Adrenal gland (tissue), 12 donors: ENCODE data around the gene URB2. TPM values are rescaled to one million over a fixed set of nuclear protein-coding genes. Genes with fewer than 3 reads are reported as not detected.

Experiments used
- DNase-seq, 7 donors: peaks; one replicate each; pipeline ENCODE4 v3.0.0-alpha.2; 2019 to 2020
- H3K27ac ChIP-seq, 5 donors: fragments of 200-600 bp; sonication (generic) in 4 of 5; 1 replicate in 3 of 5; 2 replicates in 2 of 5; pipeline versions ENCODE4 v1.5.1 to v1.8.0; 2016 to 2020; ENCODE audit warnings: mild to moderate bottlenecking in 1 of 5
- H3K27me3 ChIP-seq: fragments of 200-600 bp; 2 replicates; pipeline ENCODE4 v1.8.0; 2021
- H3K36me3 ChIP-seq, 2 donors: fragments of 200-600 bp; replicated peaks in 1 of 2; 1 replicate in 1 of 2; 2 replicates in 1 of 2; pipeline versions ENCODE4 v1.5.1 to v1.8.0; 2018 to 2022
- H3K4me1 ChIP-seq, 2 donors: fragments of 200-600 bp; replicated peaks in 1 of 2; 1 replicate in 1 of 2; 2 replicates in 1 of 2; pipeline versions ENCODE4 v1.5.1 to v1.8.0; 2018 to 2021
- H3K4me3 ChIP-seq, 4 donors: fragments of 200-600 bp; sonication (generic) in 3 of 4; one replicate each; pipeline ENCODE4 v1.5.1; 2016 to 2018
- H3K9me3 ChIP-seq, 3 donors: fragments of 200-600 bp; sonication (generic) in 1 of 3; replicated peaks in 1 of 3; 1 replicate in 2 of 3; 2 replicates in 1 of 3; pipeline versions ENCODE4 v1.5.1 to v1.8.0; 2016 to 2021
- POLR2A ChIP-seq, 2 donors: fragments of 450-650 bp; IDR thresholded peaks; one replicate each; pipeline ENCODE4 v1.6.1; 2017; ENCODE audit warnings: antibody characterized with exemption in 2 of 2, mild to moderate bottlenecking in 2 of 2, moderate library complexity in 1 of 2
- WGBS, 4 donors: extraction: QIAGEN DNeasy Blood & Tissue Kit in 2 of 4; methylation state at CpG; one replicate each; pipeline versions ENCODE4 v1.1.5 to v1.1.7; 2013 to 2017; 5-methylcytosine and 5-hydroxymethylcytosine counted together
- intact Hi-C, 2 donors: fragments of 100-400 bp; cut with DNase I; formaldehyde crosslinking; loops; one replicate each; pipeline versions ENCODE4 v1.14.1 to v1.15.0; 2022 to 2023
- polyA plus RNA-seq, 3 donors: library from polyadenylated mRNA; stranded (reverse); fragments of 200-250 nt in 2 of 3; fragments of 350-450 nt in 1 of 3; fragmentation: Illumina TruSeq in 1 of 3; extraction: RNeasy Lipid Tissue Mini Kit (QIAGEN cat#74804) in 1 of 3; gene quantifications; one replicate each; pipeline ENCODE4 v1.2.3, GENCODE V29; 2013 to 2014
- total RNA-seq, 9 donors: library from RNA; depleted of rRNA in 4 of 9; stranded (reverse); fragments of >200 nt in 4 of 9; fragments of 120-200 nt in 1 of 9; fragmentation: NEBNext Ultra II Directional in 1 of 9; extraction: Animal tissue kit (Norgen Biotek cat#: 25700) in 1 of 9; gene quantifications; one replicate each; pipeline versions ENCODE4 v1.1.0 to v1.2.4, GENCODE V29; 2013 to 2023
- TF ChIP-seq, protein P1 (sequence below), 6 experiments: fragments of 450-650 bp in 4 of 6; fragments of 200-600 bp in 2 of 6; sonication (generic) in 1 of 6; IDR thresholded peaks; 1 replicate in 5 of 6; 2 replicates in 1 of 6; pipeline versions ENCODE4 v1.5.1 to v1.8.0; 2016 to 2021; ENCODE audit warnings: antibody characterized with exemption in 6 of 6, mild to moderate bottlenecking in 2 of 6, moderate library complexity in 1 of 6
- donor health status: healthy with polysubstance abuse.
- donor health status: Bipolar disorder and iron deficiency.
- donor health status: DM: yes; HTN: yes; CAD: no.
- donor health status: DM: no; HTN: no; CAD: no.
- donor health status: DM: no; HTN: no; CAD: no.
- donor health status: DM: yes; HTN: yes; CAD: no.

Gene URB2
- total and polyA plus RNA-seq, 12 donors = 2.3 to 10.8 (median 7.3) TPM

DNA sequence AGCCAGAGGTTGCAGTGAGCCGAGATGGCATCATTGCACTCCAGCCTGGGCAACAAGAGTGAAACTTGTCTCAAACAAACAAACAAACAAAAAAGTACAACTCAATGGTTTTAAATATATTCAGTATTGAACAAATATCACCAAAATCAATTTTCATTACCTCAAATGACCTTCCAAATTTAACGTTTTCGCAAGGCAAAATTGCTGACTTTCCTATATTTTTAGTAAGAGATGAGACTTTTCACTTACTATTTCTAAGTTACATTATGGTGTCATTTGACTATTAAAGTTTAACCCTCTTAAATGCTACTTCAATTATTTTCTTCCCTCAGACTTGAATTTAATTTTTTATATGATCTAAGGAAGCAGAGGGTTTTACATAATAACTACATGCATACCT is 44.6 kb upstream of the URB2 start:
- no peak for DNase-seq
- Histone ChIP-seq H3K36me3 (no peaks in the 10 kb centered on the region), H3K4me3 (no peak overlapping the region), H3K4me1 (peaks cover 4 to 20% of the 10 kb centered on the region in 2 donors), H3K27me3 (no peaks in the 10 kb centered on the region), H3K27ac (no peak overlapping the region), H3K9me3 (no peaks in the 10 kb centered on the region)
- WGBS, 4 donors = 85 to 88% (median 86%) methylated on average over 3 of the region's 3 CpGs
- intact Hi-C loops = no loop called here
- TF ChIP-seq POLR2A (IDR thresholded peaks at IDR 0.05) = no peak
- TF ChIP-seq, protein P1, sequence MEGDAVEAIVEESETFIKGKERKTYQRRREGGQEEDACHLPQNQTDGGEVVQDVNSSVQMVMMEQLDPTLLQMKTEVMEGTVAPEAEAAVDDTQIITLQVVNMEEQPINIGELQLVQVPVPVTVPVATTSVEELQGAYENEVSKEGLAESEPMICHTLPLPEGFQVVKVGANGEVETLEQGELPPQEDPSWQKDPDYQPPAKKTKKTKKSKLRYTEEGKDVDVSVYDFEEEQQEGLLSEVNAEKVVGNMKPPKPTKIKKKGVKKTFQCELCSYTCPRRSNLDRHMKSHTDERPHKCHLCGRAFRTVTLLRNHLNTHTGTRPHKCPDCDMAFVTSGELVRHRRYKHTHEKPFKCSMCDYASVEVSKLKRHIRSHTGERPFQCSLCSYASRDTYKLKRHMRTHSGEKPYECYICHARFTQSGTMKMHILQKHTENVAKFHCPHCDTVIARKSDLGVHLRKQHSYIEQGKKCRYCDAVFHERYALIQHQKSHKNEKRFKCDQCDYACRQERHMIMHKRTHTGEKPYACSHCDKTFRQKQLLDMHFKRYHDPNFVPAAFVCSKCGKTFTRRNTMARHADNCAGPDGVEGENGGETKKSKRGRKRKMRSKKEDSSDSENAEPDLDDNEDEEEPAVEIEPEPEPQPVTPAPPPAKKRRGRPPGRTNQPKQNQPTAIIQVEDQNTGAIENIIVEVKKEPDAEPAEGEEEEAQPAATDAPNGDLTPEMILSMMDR (IDR thresholded peaks at IDR 0.05) = no peak

DNA sequence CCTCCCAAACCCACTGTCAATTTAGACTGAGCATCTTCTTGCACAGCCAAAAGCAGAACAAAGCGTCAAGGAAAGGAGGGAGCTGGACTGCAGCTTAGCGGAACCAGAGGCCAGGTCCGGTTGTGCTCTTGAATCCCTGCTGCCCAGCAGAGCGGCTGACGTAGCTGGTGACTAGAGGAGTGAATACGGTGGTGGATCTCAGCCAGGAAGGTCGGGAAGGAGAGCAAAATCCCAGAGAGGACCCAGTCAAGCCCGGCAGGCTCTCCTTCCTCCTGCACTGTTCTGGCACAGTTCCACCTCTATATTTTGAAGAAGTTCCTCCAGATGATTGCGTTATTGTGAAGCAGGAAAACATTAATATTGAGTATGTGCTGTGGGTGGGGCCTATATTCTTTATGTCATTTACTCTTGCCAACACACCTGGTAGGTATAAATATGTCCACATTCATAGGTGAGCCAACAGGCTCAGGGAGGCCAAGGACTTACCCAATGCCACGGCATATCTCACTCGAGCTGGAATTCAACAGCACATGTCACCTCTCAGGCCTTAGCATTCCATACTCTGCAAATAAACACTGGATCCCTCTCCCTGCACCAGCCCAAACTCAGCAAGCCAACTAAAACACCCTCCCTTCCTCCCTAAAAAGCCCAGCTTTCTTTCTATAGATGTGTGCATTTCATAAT is 43.9 kb upstream of the URB2 start:
- H3K9me3 ChIP-seq = no peaks in the 10 kb centered on the region
- peaks cover 4 to 20% of the 10 kb centered on the region in 2 donors for H3K4me1 ChIP-seq
- intact Hi-C loops = no loop called here
- no peak overlapping the region for H3K4me3 ChIP-seq
- TF ChIP-seq POLR2A (IDR thresholded peaks at IDR 0.05) = no peak
- TF ChIP-seq, protein P1 (IDR thresholded peaks at IDR 0.05) = no peak
- 32 to 58% (median 54%) methylated on average over 11 of the region's 11 CpGs for WGBS, 4 donors
- no peaks in the 10 kb centered on the region for H3K27me3 ChIP-seq
- H3K36me3 ChIP-seq = no peaks in the 10 kb centered on the region
- H3K27ac ChIP-seq = peak overlapping the region in 1 of 5 donors; percentile 6
- peak in 6 of 7 donors; percentile 35 to 76 (median 48) for DNase-seq

DNA sequence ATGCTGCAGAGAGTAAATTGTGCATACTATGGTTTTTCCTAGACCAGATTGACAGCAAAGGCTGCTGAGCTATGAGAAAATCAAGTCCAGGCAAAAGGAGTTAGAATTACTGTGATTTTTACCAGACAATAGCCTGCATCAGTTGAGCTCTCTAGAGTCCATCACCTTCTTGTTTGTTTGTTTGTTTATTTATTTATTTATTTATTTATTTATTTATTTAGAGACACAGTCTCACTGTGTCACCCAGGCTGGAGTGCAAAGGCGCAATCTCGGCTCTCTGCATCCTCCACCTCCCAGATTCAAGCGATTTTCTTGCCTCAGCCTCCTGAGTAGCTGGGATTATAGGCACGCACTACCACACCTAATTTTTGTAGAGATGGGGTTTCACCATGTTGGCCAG is 43.3 kb upstream of the URB2 start:
- no peaks in the 10 kb centered on the region for H3K27me3 ChIP-seq
- intact Hi-C loops = no loop called here
- H3K4me1 ChIP-seq = peaks cover 4 to 20% of the 10 kb centered on the region in 2 donors
- DNase-seq = no peak
- 91 to 93% (median 92%) methylated on average over 4 of the region's 4 CpGs for WGBS, 4 donors
- H3K27ac ChIP-seq = no peak overlapping the region
- H3K9me3 ChIP-seq = no peaks in the 10 kb centered on the region
- no peak overlapping the region for H3K4me3 ChIP-seq
- no peak for TF ChIP-seq POLR2A (IDR thresholded peaks at IDR 0.05)
- TF ChIP-seq, protein P1 (IDR thresholded peaks at IDR 0.05) = no peak
- H3K36me3 ChIP-seq = no peaks in the 10 kb centered on the region

DNA sequence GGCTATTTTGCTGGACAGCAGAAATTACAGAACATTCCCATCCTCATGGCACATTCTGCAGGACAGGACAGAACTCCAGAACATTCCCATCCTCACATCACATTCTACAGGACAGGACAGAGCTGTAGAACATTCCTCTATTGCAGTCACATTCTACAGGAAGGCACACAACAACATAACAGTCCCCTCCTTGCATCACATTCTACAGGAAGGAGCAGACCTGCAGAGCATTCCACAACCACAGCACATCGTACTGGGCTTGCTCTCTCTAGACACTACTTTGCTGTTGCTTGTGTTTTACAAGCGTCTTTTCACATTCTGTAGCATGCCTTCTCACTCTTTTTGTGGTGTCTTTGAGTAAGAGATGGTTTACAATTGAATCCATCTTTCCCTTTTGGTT is 40.7 kb upstream of the URB2 start:
- WGBS, 4 donors = 65 to 78% (median 70%) methylated on average over 2 of the region's 2 CpGs
- H3K27ac ChIP-seq = no peak overlapping the region
- no peaks in the 10 kb centered on the region for H3K9me3 ChIP-seq
- no peaks in the 10 kb centered on the region for H3K27me3 ChIP-seq
- intact Hi-C loops = no loop called here
- DNase-seq = no peak
- H3K36me3 ChIP-seq = no peaks in the 10 kb centered on the region
- peaks cover 0 to 5% of the 10 kb centered on the region in 2 donors for H3K4me1 ChIP-seq
- TF ChIP-seq, protein P1 (IDR thresholded peaks at IDR 0.05) = no peak
- TF ChIP-seq POLR2A (IDR thresholded peaks at IDR 0.05) = no peak
- no peak overlapping the region for H3K4me3 ChIP-seq
